ENCODE data around the gene PLAAT2.

GRCh38 chr11:63612181-63612580 is 49.0 kb upstream of the PLAAT2 start:
- TF ChIP-seq CTCF (conservative IDR thresholded peaks at IDR 0.05; ENCODE audit: low read depth, low read length) (no peak), EZH2 (IDR thresholded peaks at IDR 0.05; ENCODE audit: borderline replicate concordance, low read depth, low read length, poor library complexity, severe bottlenecking) (no peak)
